H9 (cell line): ENCODE measurements around the gene ATXN7L3. TPM values are rescaled to one million over a fixed set of nuclear protein-coding genes. Genes with fewer than 3 reads are reported as not detected.

Experiments used
- DNase-seq: peaks from one replicate; pipeline ENCODE4 v3.0.0-alpha.2; 2017
- H2AFZ ChIP-seq: one replicate; pipeline ENCODE4 v1.6.1; 2013; ENCODE audit warnings: mild to moderate bottlenecking, low read length, control low read depth, moderate library complexity
- H2AK5ac ChIP-seq: 2 replicates; pipeline ENCODE4 v1.6.1; 2013; ENCODE audit warnings: low read length, control low read depth, mixed read lengths; ENCODE audit not compliant: insufficient read length
- H2BK120ac ChIP-seq: one replicate; pipeline ENCODE4 v1.6.1; 2013; ENCODE audit warnings: low read depth, mild to moderate bottlenecking, low read length, control low read depth, inconsistent platforms; ENCODE audit not compliant: poor library complexity, severe bottlenecking
- H2BK12ac ChIP-seq: 2 replicates; pipeline ENCODE4 v1.6.1; 2013; ENCODE audit warnings: low read length, control low read depth, mixed read lengths, low read depth; ENCODE audit not compliant: insufficient read length
- H2BK15ac ChIP-seq: 2 replicates; pipeline ENCODE4 v1.6.1; 2013; ENCODE audit warnings: low read depth, low read length, control low read depth
- H2BK20ac ChIP-seq: one replicate; pipeline ENCODE4 v1.6.1; 2013; ENCODE audit warnings: low read depth, mild to moderate bottlenecking, low read length, control low read depth, inconsistent platforms; ENCODE audit not compliant: poor library complexity, severe bottlenecking
- H2BK5ac ChIP-seq: 2 replicates; pipeline ENCODE4 v1.6.1; 2013; ENCODE audit warnings: low read length, control low read depth, mixed read lengths; ENCODE audit not compliant: insufficient read length
- H3K14ac ChIP-seq: 2 replicates; pipeline ENCODE4 v1.6.1; 2013; ENCODE audit warnings: low read length, control low read depth; ENCODE audit not compliant: insufficient read depth
- H3K18ac ChIP-seq: 2 replicates; pipeline ENCODE4 v1.6.1; 2013; ENCODE audit warnings: low read depth, mild to moderate bottlenecking, mixed read lengths, low read length, control low read depth; ENCODE audit not compliant: insufficient read length
- H3K23ac ChIP-seq: 2 replicates; pipeline ENCODE4 v1.6.1; 2013; ENCODE audit warnings: low read length, control low read depth, mixed read lengths, low read depth; ENCODE audit not compliant: insufficient read length
- H3K23me2 ChIP-seq: 2 replicates; pipeline ENCODE4 v1.6.1; 2013; ENCODE audit warnings: low read depth, mild to moderate bottlenecking, mixed read lengths, low read length, control low read depth; ENCODE audit not compliant: insufficient read length, poor library complexity, severe bottlenecking
- H3K27ac ChIP-seq: 2 replicates; pipeline ENCODE4 v1.5.1; 2013; ENCODE audit warnings: low read length, control low read depth, mixed read lengths, low read depth; ENCODE audit not compliant: insufficient read length
- H3K27me3 ChIP-seq: 2 replicates; pipeline ENCODE4 v1.6.1; 2013; ENCODE audit warnings: low read length, control low read depth, inconsistent platforms; ENCODE audit not compliant: insufficient read depth
- H3K4ac ChIP-seq: 2 replicates; pipeline ENCODE4 v1.6.1; 2013; ENCODE audit warnings: low read depth, mild to moderate bottlenecking, control low read depth, inconsistent platforms, low read length, moderate library complexity
- H3K4me1 ChIP-seq: 2 replicates; pipeline ENCODE4 v1.6.1; 2013; ENCODE audit warnings: low read length, control low read depth, inconsistent platforms; ENCODE audit not compliant: insufficient read depth
- H3K4me2 ChIP-seq: 2 replicates; pipeline ENCODE4 v1.6.1; 2013; ENCODE audit warnings: low read length, control low read depth, mixed read lengths; ENCODE audit not compliant: insufficient read length, insufficient read depth
- H3K56ac ChIP-seq: 2 replicates; pipeline ENCODE4 v1.6.1; 2013; ENCODE audit warnings: low read depth, mild to moderate bottlenecking, mixed read lengths, low read length, control low read depth; ENCODE audit not compliant: insufficient read length
- H3K79me1 ChIP-seq: 2 replicates; pipeline ENCODE4 v1.6.1; 2013; ENCODE audit warnings: low read depth, mild to moderate bottlenecking, moderate library complexity, low read length, control low read depth, inconsistent platforms; ENCODE audit not compliant: insufficient read depth, poor library complexity, severe bottlenecking
- H3K79me2 ChIP-seq: 2 replicates; pipeline ENCODE4 v1.6.1; 2013; ENCODE audit warnings: low read length, control low read depth, inconsistent platforms; ENCODE audit not compliant: insufficient read depth
- H3K9ac ChIP-seq: 2 replicates; pipeline ENCODE4 v1.6.1; 2013; ENCODE audit warnings: low read length, control low read depth, mixed read lengths; ENCODE audit not compliant: insufficient read length; ENCODE audit errors: extremely low read depth
- H3K9me3 ChIP-seq: one replicate; pipeline ENCODE4 v1.6.1; 2013; ENCODE audit warnings: low read depth, low read length, inconsistent platforms; ENCODE audit not compliant: control insufficient read depth
- H3T11ph ChIP-seq: one replicate; pipeline ENCODE4 v1.6.1; 2013; ENCODE audit warnings: mild to moderate bottlenecking, low read length, control low read depth, inconsistent platforms
- H4K20me1 ChIP-seq: one replicate; pipeline ENCODE4 v1.6.1; 2013; ENCODE audit not compliant: control insufficient read depth, insufficient read length, insufficient read depth
- H4K5ac ChIP-seq: 2 replicates; pipeline ENCODE4 v1.6.1; 2013; ENCODE audit warnings: low read depth, mild to moderate bottlenecking, mixed read lengths, low read length, control low read depth; ENCODE audit not compliant: insufficient read length
- H4K8ac ChIP-seq: replicated peaks from 2 replicates; pipeline ENCODE4 v1.6.1; 2013; ENCODE audit warnings: low read length, control low read depth, mixed read lengths, low read depth; ENCODE audit not compliant: insufficient read length
- H4K91ac ChIP-seq: 2 replicates; pipeline ENCODE4 v1.6.1; 2013; ENCODE audit warnings: low read depth, mild to moderate bottlenecking, moderate library complexity, mixed read lengths, low read length, control low read depth; ENCODE audit not compliant: insufficient read length
- H3K27ac Mint-ChIP-seq, 3 experiments: 2 replicates in 2 of 3; 3 replicates in 1 of 3; pipeline ENCODE4 v1.8.0; 2020 to 2021; ENCODE audit warnings: mixed read lengths in 3 of 3, mild to moderate bottlenecking in 1 of 3, moderate library complexity in 1 of 3
- H3K27me3 Mint-ChIP-seq: 2 replicates; pipeline ENCODE4 v1.8.0; 2021; ENCODE audit warnings: low read depth, mild to moderate bottlenecking, moderate library complexity, mixed read lengths
- H3K36me3 Mint-ChIP-seq, 3 experiments: 2 replicates in 2 of 3; 3 replicates in 1 of 3; pipeline ENCODE4 v1.8.0; 2020 to 2021; ENCODE audit warnings: low read depth in 3 of 3, mixed read lengths in 3 of 3; ENCODE audit not compliant: insufficient read depth in 1 of 3
- H3K4me1 Mint-ChIP-seq, 2 experiments: 2 replicates each; pipeline ENCODE4 v1.8.0; 2020; ENCODE audit warnings: mixed read lengths in 2 of 2
- H3K4me3 Mint-ChIP-seq, 2 experiments: 2 replicates in 1 of 2; 3 replicates in 1 of 2; pipeline ENCODE4 v1.8.0; 2020 to 2021; ENCODE audit warnings: mild to moderate bottlenecking in 2 of 2, mixed read lengths in 2 of 2, moderate library complexity in 1 of 2
- H3K9me3 Mint-ChIP-seq, 2 experiments: 2 replicates in 1 of 2; 3 replicates in 1 of 2; pipeline ENCODE4 v1.8.0; 2020; ENCODE audit warnings: mild to moderate bottlenecking in 2 of 2, mixed read lengths in 2 of 2, moderate library complexity in 1 of 2
- CTCF ChIP-seq: fragments of 200-600 bp; sonication (generic); conservative IDR thresholded peaks from 3 replicates; pipeline ENCODE4 v1.8.0; 2021; ENCODE audit warnings: antibody characterized with exemption, mild to moderate bottlenecking
- WGBS: extraction: QIAGEN DNeasy Blood & Tissue Kit; methylation state at CpG from one replicate; pipeline ENCODE4 v1.1.7; 2013; ENCODE audit warnings: missing lambda C conversion rate, low lambda C conversion rate, mixed read lengths; ENCODE audit not compliant: insufficient read length; ENCODE audit errors: extremely low coverage; 5-methylcytosine and 5-hydroxymethylcytosine counted together
- total RNA-seq: library from RNA; stranded (reverse); gene quantifications from 2 replicates; pipeline ENCODE4 v1.2.1, GENCODE V29; 2021

Gene ATXN7L3
- total RNA-seq, 1 experiment from 2014 or later: 125 TPM

- H3K4me3 Mint-ChIP-seq: peak overlapping the region in 1 of 2 experiments; percentile 52; a peak in 2 of 5 replicates
- Histone ChIP-seq H4K20me1 (no peaks in the 10 kb centered on the region), H2BK5ac (no peak overlapping the region), H2AK5ac (no peak overlapping the region), H2BK15ac (no peak overlapping the region), H4K91ac (no peak overlapping the region), H3K4me1 (0 out of 2 replicates have a peak, but pooled peaks cover 4% of the 10 kb centered on the region), H2AFZ (no peak overlapping the region), H3K14ac (no peak overlapping the region), H3K56ac (no peak overlapping the region), H3K18ac (no peak overlapping the region), H3K4ac (no peak overlapping the region), H2BK120ac (no peak overlapping the region), H2BK12ac (no peak overlapping the region), H3K4me2 (no peak overlapping the region), H4K5ac (no peak overlapping the region), H3K79me1 (peaks cover 6% of the 10 kb centered on the region), H4K8ac (no peak overlapping the region), H3K9ac (no peak overlapping the region), H3K79me2 (peaks cover 6% of the 10 kb centered on the region; the same call in 1 of the 2 replicates), H3K27me3 (no peaks in the 10 kb centered on the region), H3K23ac (no peak overlapping the region), H3T11ph (no peak overlapping the region), H3K23me2 (peaks cover 6% of the 10 kb centered on the region), H3K9me3 (no peaks in the 10 kb centered on the region), H3K27ac (no peak overlapping the region), H2BK20ac (no peak overlapping the region)
- H3K27ac Mint-ChIP-seq: no peak overlapping the region; a peak in 1 of 7 replicates
- no CpG with 5 or more reads among the region's 6 CpGs for WGBS
- no peak for TF ChIP-seq CTCF
- H3K4me1 Mint-ChIP-seq: peaks cover 12 to 29% of the 10 kb centered on the region in 2 experiments
- H3K36me3 Mint-ChIP-seq: peaks cover 26 to 74% (median 67%) of the 10 kb centered on the region in 3 experiments
- DNase-seq: no peak
- H3K9me3 Mint-ChIP-seq: no peaks in the 10 kb centered on the region
- H3K27me3 Mint-ChIP-seq: no peaks in the 10 kb centered on the region
These were observed 15.2 kb upstream of the ATXN7L3 start for GRCh38 chr17:44214896-44215295.
